CD8-positive, alpha-beta memory T cell (primary cell): Measurements from ENCODE around the gene SGCA. TPM values are rescaled to one million over a fixed set of nuclear protein-coding genes. Genes with fewer than 3 reads are reported as not detected.

ENCODE experiments used
- CTCF ChIA-PET: fragments of 350-600 bp; sonication (Branson Sonifier 250); formaldehyde crosslinking; loops from one replicate; lab custom pipeline; 2021; ENCODE audit warnings: antibody characterized with exemption; lab: Charles Lee
- POLR2A ChIA-PET: fragments of 350-600 bp; sonication (Branson Sonifier 250); formaldehyde crosslinking; loops from one replicate; lab custom pipeline; 2021; ENCODE audit warnings: antibody characterized with exemption; lab: Charles Lee
- DNase-seq, 5 donors: peaks; one replicate each; pipeline versions ENCODE4 v3.0.0 to v3.0.0-alpha.2; 2020 to 2022; ENCODE audit warnings: mixed read lengths in 1 of 5
- H3K27ac ChIP-seq: one replicate; pipeline ENCODE4 v1.7.0; 2013; ENCODE audit warnings: low read depth, mild to moderate bottlenecking, low read length, moderate library complexity
- H3K27me3 ChIP-seq: 2 replicates; pipeline ENCODE4 v1.7.0; 2013; ENCODE audit warnings: low read length, mild to moderate bottlenecking; ENCODE audit not compliant: insufficient read depth, poor library complexity, severe bottlenecking
- H3K36me3 ChIP-seq: 2 replicates; pipeline ENCODE4 v1.7.0; 2013; ENCODE audit warnings: mild to moderate bottlenecking, low read length, moderate library complexity; ENCODE audit not compliant: insufficient read depth
- H3K4me1 ChIP-seq: 2 replicates; pipeline ENCODE4 v1.7.0; 2013; ENCODE audit warnings: mild to moderate bottlenecking, low read length, moderate library complexity; ENCODE audit not compliant: insufficient read depth
- H3K4me3 ChIP-seq: 2 replicates; pipeline ENCODE4 v1.7.0; 2013; ENCODE audit warnings: mild to moderate bottlenecking, low read length
- H3K9me3 ChIP-seq: 2 replicates; pipeline ENCODE4 v1.7.0; 2013; ENCODE audit warnings: mild to moderate bottlenecking, low read length
- H3K27ac Mint-ChIP-seq, 8 donors: one replicate each; pipeline ENCODE4 v1.8.0; 2020 to 2021; ENCODE audit warnings: mixed read lengths in 8 of 8, mild to moderate bottlenecking in 6 of 8, inconsistent platforms in 3 of 8, moderate library complexity in 3 of 8
- H3K27me3 Mint-ChIP-seq, 2 donors: one replicate each; pipeline ENCODE4 v1.8.0; 2020 to 2021; ENCODE audit warnings: mixed read lengths in 2 of 2, mild to moderate bottlenecking in 1 of 2, moderate library complexity in 1 of 2
- H3K36me3 Mint-ChIP-seq, 3 donors: one replicate each; pipeline ENCODE4 v1.8.0; 2020 to 2021; ENCODE audit warnings: mixed read lengths in 3 of 3, inconsistent platforms in 1 of 3, mild to moderate bottlenecking in 1 of 3
- H3K4me1 Mint-ChIP-seq, 3 donors: one replicate each; pipeline ENCODE4 v1.8.0; 2020 to 2021; ENCODE audit warnings: mixed read lengths in 3 of 3, inconsistent platforms in 1 of 3, mild to moderate bottlenecking in 1 of 3
- H3K4me3 Mint-ChIP-seq, 7 donors: one replicate each; pipeline ENCODE4 v1.8.0; 2020 to 2021; ENCODE audit warnings: mixed read lengths in 7 of 7, mild to moderate bottlenecking in 6 of 7, moderate library complexity in 4 of 7, inconsistent platforms in 2 of 7
- H3K9me3 Mint-ChIP-seq, 5 donors: one replicate each; pipeline ENCODE4 v1.8.0; 2020 to 2022; ENCODE audit warnings: mixed read lengths in 5 of 5, mild to moderate bottlenecking in 3 of 5, moderate library complexity in 2 of 5, inconsistent platforms in 1 of 5
- polyA plus RNA-seq: library from polyadenylated mRNA; unstranded; fragments of 300-500 nt; fragmentation: Illumina TruSeq; gene quantifications from one replicate; pipeline ENCODE4 v1.2.3, GENCODE V29; 2021
- total RNA-seq, 2 experiments: library from RNA; stranded (reverse); gene quantifications; one replicate each; pipeline ENCODE4 v1.2.3, GENCODE V29; 2021

SGCA gene
- total and polyA plus RNA-seq, 3 experiments from 2014 or later, result 0.31 TPM; not detected in 2

GRCh38 chr17:50192618-50193291, 26.9 kb downstream of the SGCA start:
- peaks cover 0 to 2% of the 10 kb centered on the region in 2 donors for H3K27me3 Mint-ChIP-seq
- Histone ChIP-seq H3K4me3 (no peak overlapping the region), H3K27ac (no peak overlapping the region), H3K27me3 (no peaks in the 10 kb centered on the region), H3K9me3 (no peaks in the 10 kb centered on the region), H3K36me3 (no peaks in the 10 kb centered on the region), H3K4me1 (no peaks in the 10 kb centered on the region)
- no peak overlapping the region for H3K4me3 Mint-ChIP-seq
- H3K27ac Mint-ChIP-seq, result peak overlapping the region in 1 of 8 donors; percentile 10
- ChIA-PET POLR2A (no interaction called here), CTCF (no interaction called here)
- DNase-seq, result no peak
- no peaks in the 10 kb centered on the region for H3K36me3 Mint-ChIP-seq
- no peaks in the 10 kb centered on the region for H3K9me3 Mint-ChIP-seq
- no peaks in the 10 kb centered on the region for H3K4me1 Mint-ChIP-seq

GRCh38 chr17:50194140-50194933, 28.5 kb downstream of the SGCA start:
- Histone ChIP-seq H3K4me1 (no peaks in the 10 kb centered on the region), H3K36me3 (no peaks in the 10 kb centered on the region), H3K4me3 (no peak overlapping the region), H3K9me3 (no peaks in the 10 kb centered on the region), H3K27me3 (no peaks in the 10 kb centered on the region), H3K27ac (no peak overlapping the region)
- Mint-ChIP-seq H3K27ac (peak overlapping the region in 1 of 8 donors; percentile 54), H3K27me3 (peaks cover 5 to 10% of the 10 kb centered on the region in 2 donors), H3K36me3 (no peaks in the 10 kb centered on the region), H3K4me1 (peaks cover 0 to 10% (median 3%) of the 10 kb centered on the region in 3 donors), H3K9me3 (no peaks in the 10 kb centered on the region), H3K4me3 (no peak overlapping the region)
- POLR2A ChIA-PET, result no interaction called here
- no peak for DNase-seq
- CTCF ChIA-PET, result no interaction called here

- Mint-ChIP-seq H3K27me3 (peaks cover 5 to 10% of the 10 kb centered on the region in 2 donors), H3K27ac (peak overlapping the region in 2 of 8 donors; percentile 4 to 7), H3K36me3 (no peaks in the 10 kb centered on the region), H3K4me3 (no peak overlapping the region), H3K4me1 (peaks cover 5 to 16% (median 7%) of the 10 kb centered on the region in 3 donors), H3K9me3 (no peaks in the 10 kb centered on the region)
- Histone ChIP-seq H3K36me3 (no peaks in the 10 kb centered on the region), H3K4me1 (peaks cover 5% of the 10 kb centered on the region), H3K27me3 (peaks cover 3% of the 10 kb centered on the region), H3K27ac (no peak overlapping the region), H3K9me3 (no peaks in the 10 kb centered on the region), H3K4me3 (no peak overlapping the region)
- CTCF ChIA-PET, result no interaction called here
- POLR2A ChIA-PET, result no interaction called here
- DNase-seq, result no peak
Measured at GRCh38 chr17:50194934-50195865, 29.4 kb downstream of the SGCA start.

GRCh38 chr17:50196036-50196435, 30.2 kb downstream of the SGCA start:
- Histone ChIP-seq H3K4me3 (no peak overlapping the region), H3K4me1 (peaks cover 14% of the 10 kb centered on the region), H3K9me3 (no peaks in the 10 kb centered on the region), H3K36me3 (no peaks in the 10 kb centered on the region), H3K27me3 (peaks cover 8% of the 10 kb centered on the region), H3K27ac (no peak overlapping the region)
- DNase-seq, result no peak
- H3K4me3 Mint-ChIP-seq, result peak overlapping the region in 2 of 7 donors; percentile 18 to 35
- no peaks in the 10 kb centered on the region for H3K9me3 Mint-ChIP-seq
- H3K36me3 Mint-ChIP-seq, result no peaks in the 10 kb centered on the region
- CTCF ChIA-PET, result interaction anchor here (1.2 to 1.4 kb wide), 2 partner anchors 80 to 102 kb away, joined by 3 read pairs; no protein-coding TSS in a partner anchor
- H3K4me1 Mint-ChIP-seq, result peaks cover 12 to 25% (median 13%) of the 10 kb centered on the region in 3 donors
- POLR2A ChIA-PET, result no interaction called here
- H3K27ac Mint-ChIP-seq, result peak overlapping the region in 3 of 8 donors; percentile 7 to 35 (median 22)
- H3K27me3 Mint-ChIP-seq, result peaks cover 10 to 15% of the 10 kb centered on the region in 2 donors

- Histone ChIP-seq H3K27ac (no peak overlapping the region), H3K9me3 (no peaks in the 10 kb centered on the region), H3K4me3 (no peak overlapping the region), H3K27me3 (peaks cover 15% of the 10 kb centered on the region), H3K36me3 (no peaks in the 10 kb centered on the region), H3K4me1 (peaks cover 17% of the 10 kb centered on the region)
- ChIA-PET CTCF (interaction anchor here (1.0 to 1.4 kb wide), 4 partner anchors 27 to 101 kb away, joined by 3 to 8 read pairs (median 3); no protein-coding TSS in a partner anchor), POLR2A (no interaction called here)
- Mint-ChIP-seq H3K27ac (peak overlapping the region in 2 of 8 donors; percentile 23 to 81), H3K27me3 (peaks cover 16 to 21% of the 10 kb centered on the region in 2 donors), H3K4me3 (no peak overlapping the region), H3K4me1 (peaks cover 16 to 29% (median 16%) of the 10 kb centered on the region in 3 donors), H3K9me3 (no peaks in the 10 kb centered on the region), H3K36me3 (no peaks in the 10 kb centered on the region)
- no peak for DNase-seq
Measured at GRCh38 chr17:50196826-50197225, 31.0 kb downstream of the SGCA start.

- H3K4me1 ChIP-seq, result peaks cover 17% of the 10 kb centered on the region
- Mint-ChIP-seq H3K4me3 (peak overlapping the region in 3 of 7 donors; percentile 8 to 43 (median 35)), H3K27me3 (peaks cover 29 to 34% of the 10 kb centered on the region in 2 donors), H3K9me3 (no peaks in the 10 kb centered on the region), H3K4me1 (peaks cover 16 to 29% (median 16%) of the 10 kb centered on the region in 3 donors), H3K36me3 (no peaks in the 10 kb centered on the region), H3K27ac (peak overlapping the region in 6 of 8 donors; percentile 49 to 92 (median 72))
- H3K9me3 ChIP-seq, result no peaks in the 10 kb centered on the region
- peaks cover 25% of the 10 kb centered on the region for H3K27me3 ChIP-seq
- H3K4me3 ChIP-seq, result no peak overlapping the region
- no peaks in the 10 kb centered on the region for H3K36me3 ChIP-seq
- H3K27ac ChIP-seq, result no peak overlapping the region
- peak in 4 of 5 donors; percentile 19 to 69 (median 36) for DNase-seq
- CTCF ChIA-PET, result interaction anchor here (1.0 to 1.1 kb wide), 4 partner anchors 15 to 37 kb away, joined by 3 to 5 read pairs (median 4); no protein-coding TSS in a partner anchor
- POLR2A ChIA-PET, result no interaction called here
Measured at GRCh38 chr17:50198026-50198669, 32.3 kb downstream of the SGCA start.

GRCh38 chr17:50199211-50199802, 33.5 kb downstream of the SGCA start:
- Histone ChIP-seq H3K4me3 (no peak overlapping the region), H3K9me3 (no peaks in the 10 kb centered on the region), H3K4me1 (peaks cover 17% of the 10 kb centered on the region), H3K27ac (no peak overlapping the region), H3K36me3 (no peaks in the 10 kb centered on the region), H3K27me3 (peaks cover 25% of the 10 kb centered on the region)
- POLR2A ChIA-PET, result no interaction called here
- Mint-ChIP-seq H3K27me3 (peaks cover 38 to 39% of the 10 kb centered on the region in 2 donors), H3K27ac (peak overlapping the region in 6 of 8 donors; percentile 43 to 97 (median 82)), H3K36me3 (no peaks in the 10 kb centered on the region), H3K9me3 (no peaks in the 10 kb centered on the region), H3K4me1 (peaks cover 16 to 29% (median 16%) of the 10 kb centered on the region in 3 donors), H3K4me3 (peak overlapping the region in 3 of 7 donors; percentile 76 to 80 (median 80))
- no peak for DNase-seq
- CTCF ChIA-PET, result interaction anchor here (0.9 to 4.2 kb wide), 15 partner anchors 8 to 198 kb away, joined by 3 to 82 read pairs (median 6); partner anchors contain the start of genes LRRC59, PDK2 and TMEM92
